ENCODE measurements around the gene CLCNKA. TPM values are rescaled to one million over a fixed set of nuclear protein-coding genes. Genes with fewer than 3 reads are reported as not detected.
"Not testable (repeated sequence)": the region's sequence is repeated elsewhere in the genome, so short reads cannot be mapped to it uniquely, and the experiment has no call there.

Gene CLCNKA
- total and polyA plus RNA-seq, 8 donors: 0.67 to 9.3 (median 1.4) TPM

DNA sequence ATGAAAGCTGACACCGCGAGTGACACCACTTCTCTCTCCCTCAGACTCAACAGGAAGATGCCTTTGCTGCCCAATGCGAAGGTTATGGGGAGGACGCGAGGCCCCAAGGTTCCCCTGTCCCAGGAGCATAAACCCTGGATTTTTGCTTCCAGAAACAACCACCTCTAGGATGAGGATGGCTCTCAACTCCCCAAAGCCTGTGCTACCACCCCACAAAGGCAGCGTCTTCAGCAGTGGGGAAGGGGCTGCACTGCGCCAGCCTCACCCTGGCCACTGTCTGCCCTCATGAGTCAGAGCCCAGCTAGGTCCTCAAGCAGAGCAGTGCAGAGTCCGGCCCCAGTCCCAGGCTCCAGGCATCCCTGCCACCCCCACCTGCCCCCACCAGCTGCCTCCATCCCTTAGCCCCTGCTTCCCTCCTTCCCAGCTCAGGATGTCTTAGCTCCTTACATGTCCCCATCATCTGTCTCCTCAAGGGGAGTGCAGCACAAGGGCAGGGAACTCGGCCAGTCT, 24.7 kb upstream of the CLCNKA start:
- DNase-seq: peak in 1 of 6 donors; percentile 36
- intact Hi-C loops (cut with DNase I): loop anchor here in 2 of 3 donors (5.0 to 10.0 kb wide), 2 partner anchors 190 to 192 kb away; partner anchors contain the start of gene UQCRHL (in 2 of the 2)
- TF ChIP-seq, protein P1, sequence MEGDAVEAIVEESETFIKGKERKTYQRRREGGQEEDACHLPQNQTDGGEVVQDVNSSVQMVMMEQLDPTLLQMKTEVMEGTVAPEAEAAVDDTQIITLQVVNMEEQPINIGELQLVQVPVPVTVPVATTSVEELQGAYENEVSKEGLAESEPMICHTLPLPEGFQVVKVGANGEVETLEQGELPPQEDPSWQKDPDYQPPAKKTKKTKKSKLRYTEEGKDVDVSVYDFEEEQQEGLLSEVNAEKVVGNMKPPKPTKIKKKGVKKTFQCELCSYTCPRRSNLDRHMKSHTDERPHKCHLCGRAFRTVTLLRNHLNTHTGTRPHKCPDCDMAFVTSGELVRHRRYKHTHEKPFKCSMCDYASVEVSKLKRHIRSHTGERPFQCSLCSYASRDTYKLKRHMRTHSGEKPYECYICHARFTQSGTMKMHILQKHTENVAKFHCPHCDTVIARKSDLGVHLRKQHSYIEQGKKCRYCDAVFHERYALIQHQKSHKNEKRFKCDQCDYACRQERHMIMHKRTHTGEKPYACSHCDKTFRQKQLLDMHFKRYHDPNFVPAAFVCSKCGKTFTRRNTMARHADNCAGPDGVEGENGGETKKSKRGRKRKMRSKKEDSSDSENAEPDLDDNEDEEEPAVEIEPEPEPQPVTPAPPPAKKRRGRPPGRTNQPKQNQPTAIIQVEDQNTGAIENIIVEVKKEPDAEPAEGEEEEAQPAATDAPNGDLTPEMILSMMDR (IDR thresholded peaks at IDR 0.05): no peak
- no peaks in the 10 kb centered on the region for H3K9me3 ChIP-seq
- H3K4me3 ChIP-seq: no peak overlapping the region
- 75 to 88% methylated on average over 9 of the region's 9 CpGs for WGBS, 2 donors
- H3K36me3 ChIP-seq: no peaks in the 10 kb centered on the region
- H3K4me1 ChIP-seq: no peaks in the 10 kb centered on the region
- ATAC-seq: no peak
- H3K27me3 ChIP-seq: no peaks in the 10 kb centered on the region
- no peak for FAIRE-seq
- no peak overlapping the region for H3K27ac ChIP-seq

DNA sequence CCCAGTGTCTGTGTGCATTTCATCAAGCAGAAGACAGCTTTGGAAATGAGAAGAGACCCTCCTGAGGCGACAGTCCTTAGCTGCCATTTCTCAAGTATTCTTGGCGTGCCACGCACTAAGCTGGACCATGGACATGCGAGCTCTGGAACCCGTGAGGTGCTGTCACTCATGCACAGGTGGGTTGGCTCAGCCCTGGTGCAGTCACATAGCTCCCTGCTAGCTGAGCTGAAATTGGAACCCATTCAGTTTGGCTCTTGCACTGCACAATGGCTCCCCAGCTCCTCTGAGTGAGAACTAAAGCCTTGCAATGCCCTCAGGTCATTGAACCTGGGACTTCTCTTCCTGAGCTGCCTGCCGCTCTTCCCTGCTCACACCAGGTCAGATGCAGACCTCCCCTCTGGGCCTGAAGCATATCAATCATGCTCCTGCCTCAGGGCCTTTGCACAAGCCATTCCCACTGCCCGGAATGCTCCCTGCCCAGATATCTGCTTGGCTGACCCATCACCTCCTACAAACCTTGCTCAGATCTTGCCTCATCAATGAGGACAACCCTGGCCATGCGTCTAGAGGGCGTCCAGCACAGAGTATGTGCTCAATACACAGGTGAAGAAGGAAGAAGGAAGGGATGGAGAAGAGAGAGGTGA, 24.1 kb upstream of the CLCNKA start:
- 82 to 85% methylated on average over 9 of the region's 9 CpGs for WGBS, 2 donors
- ATAC-seq: no peak
- Histone ChIP-seq H3K27ac (no peak overlapping the region), H3K4me1 (no peaks in the 10 kb centered on the region), H3K27me3 (no peaks in the 10 kb centered on the region), H3K4me3 (no peak overlapping the region), H3K9me3 (no peaks in the 10 kb centered on the region), H3K36me3 (no peaks in the 10 kb centered on the region)
- intact Hi-C loops (cut with DNase I): loop anchor here in 2 of 3 donors (5.0 to 10.0 kb wide), 2 partner anchors 190 to 193 kb away; partner anchors contain the start of gene UQCRHL (in 2 of the 2)
- peak in 1 of 6 donors; percentile 16 for DNase-seq
- FAIRE-seq: no peak
- TF ChIP-seq, protein P1 (IDR thresholded peaks at IDR 0.05): no peak

DNA sequence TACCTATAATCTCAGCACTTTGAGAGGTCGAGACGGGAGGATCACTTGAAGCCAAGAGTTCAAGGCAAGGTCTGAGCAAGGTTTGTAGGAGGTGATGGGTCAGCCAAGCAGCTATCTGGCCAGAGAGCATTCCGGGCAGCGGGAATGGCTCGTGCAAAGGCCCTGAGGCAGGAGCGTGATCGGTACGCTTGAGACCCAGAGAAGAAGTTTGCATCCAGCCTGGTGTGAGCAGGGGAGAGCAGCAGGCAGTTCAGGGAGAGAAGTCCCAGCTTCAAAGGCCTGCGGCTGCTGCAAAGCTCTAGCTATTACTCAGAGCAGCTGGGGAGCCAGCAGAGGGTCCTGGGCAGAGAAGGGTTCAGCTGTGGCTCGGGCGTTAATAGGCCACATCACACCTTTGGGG, 22.9 kb upstream of the CLCNKA start:
- ATAC-seq (no peak), FAIRE-seq (no peak), DNase-seq (peak in 1 of 6 donors; percentile 31)
- H3K9me3 ChIP-seq: no peaks in the 10 kb centered on the region
- H3K4me3 ChIP-seq: no peak overlapping the region
- 92 to 96% methylated on average over 11 of the region's 11 CpGs for WGBS, 2 donors
- no peaks in the 10 kb centered on the region for H3K27me3 ChIP-seq
- TF ChIP-seq, protein P1 (IDR thresholded peaks at IDR 0.05): no peak
- intact Hi-C loops (cut with DNase I): loop anchor here in 2 of 3 donors (5.0 to 10.0 kb wide), 2 partner anchors 192 to 194 kb away; partner anchors contain the start of gene UQCRHL (in 2 of the 2)
- H3K4me1 ChIP-seq: no peaks in the 10 kb centered on the region
- no peaks in the 10 kb centered on the region for H3K36me3 ChIP-seq
- H3K27ac ChIP-seq: no peak overlapping the region

DNA sequence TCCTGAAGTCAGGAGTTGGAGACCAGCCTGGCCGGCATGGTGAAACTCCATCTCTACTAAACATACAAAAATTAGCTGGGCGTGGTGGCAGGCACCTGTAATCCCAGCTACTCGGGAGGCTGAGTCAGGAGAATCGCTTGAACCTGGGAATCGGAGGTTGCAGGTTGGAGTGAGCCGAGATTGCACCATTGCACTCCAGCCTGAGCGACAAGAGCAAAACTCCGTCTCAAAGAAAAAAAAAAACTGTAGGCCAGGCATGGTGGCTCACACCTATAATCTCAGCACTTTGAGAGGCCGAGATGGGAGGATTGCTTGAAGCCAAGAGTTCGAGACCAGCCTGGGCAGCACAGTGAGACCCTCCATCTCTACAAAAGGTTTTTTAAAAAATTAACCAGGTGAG, 20.6 kb upstream of the CLCNKA start:
- FAIRE-seq: not testable (repeated sequence)

DNA sequence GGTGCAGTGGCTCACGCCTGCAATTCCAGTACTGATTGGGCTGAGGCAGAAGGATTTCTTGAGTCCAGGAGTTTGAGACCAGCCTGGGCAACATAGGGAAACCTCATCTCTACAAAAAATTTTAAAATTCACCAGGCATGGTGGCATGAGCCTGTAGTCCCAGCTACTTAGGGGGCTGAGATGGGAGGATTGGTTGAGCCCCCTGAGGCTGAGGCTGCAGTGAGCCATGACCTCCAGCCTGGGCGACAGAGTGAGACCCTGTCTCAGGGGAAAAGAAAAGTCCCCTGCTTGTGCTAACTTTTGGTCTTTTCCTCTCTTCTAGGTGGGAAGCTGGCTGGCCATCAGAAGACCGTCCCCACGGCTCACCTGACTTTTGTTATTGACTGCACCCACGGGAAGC, 16.2 kb upstream of the CLCNKA start:
- TF ChIP-seq, protein P1 (IDR thresholded peaks at IDR 0.05): no peak
- H3K9me3 ChIP-seq: no peaks in the 10 kb centered on the region
- no peak overlapping the region for H3K27ac ChIP-seq
- H3K36me3 ChIP-seq: no peaks in the 10 kb centered on the region
- intact Hi-C loops (cut with DNase I): loop anchor here in 2 of 3 donors (5.0 kb wide), 2 partner anchors 47 to 52 kb away; no protein-coding TSS in a partner anchor
- H3K27me3 ChIP-seq: no peaks in the 10 kb centered on the region
- H3K4me3 ChIP-seq: no peak overlapping the region
- WGBS, 2 donors: 74 to 83% methylated on average over 5 of the region's 5 CpGs
- H3K4me1 ChIP-seq: no peaks in the 10 kb centered on the region
- DNase-seq (peak in 2 of 6 donors; percentile 15 to 22), FAIRE-seq (no peak), ATAC-seq (no peak)

More for the DNA sequence above, 20.6 kb upstream of the CLCNKA start:
- H3K36me3 ChIP-seq; ATAC-seq; H3K4me3 ChIP-seq; intact Hi-C loops (cut with DNase I); H3K27me3 ChIP-seq; H3K27ac ChIP-seq; H3K4me1 ChIP-seq; H3K9me3 ChIP-seq; DNase-seq: not testable (repeated sequence)
- 84 to 92% methylated on average over 10 of the region's 10 CpGs for WGBS, 2 donors
